ENCODE results near the gene MAPK8IP3.

DNA sequence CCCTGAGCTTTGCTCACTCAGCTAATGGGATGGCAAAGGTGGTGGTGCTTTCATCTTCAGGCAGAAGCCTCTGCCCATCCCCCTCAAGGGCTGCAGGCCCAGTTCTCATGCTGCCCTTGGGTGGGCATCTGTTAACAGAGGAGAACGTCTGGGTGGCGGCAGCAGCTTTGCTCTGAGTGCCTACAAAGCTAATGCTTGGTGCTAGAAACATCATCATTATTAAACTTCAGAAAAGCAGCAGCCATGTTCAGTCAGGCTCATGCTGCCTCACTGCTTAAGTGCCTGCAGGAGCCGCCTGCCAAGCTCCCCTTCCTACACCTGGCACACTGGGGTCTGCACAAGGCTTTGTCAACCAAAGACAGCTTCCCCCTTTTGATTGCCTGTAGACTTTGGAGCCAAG is 5.7 kb upstream of the MAPK8IP3 start:
- TF ChIP-seq EZH2 (IDR thresholded peaks at IDR 0.05) (no peak), EZH2phosphoT487 (IDR thresholded peaks at IDR 0.05) (no peak)
- TF ChIP-seq, protein P1, sequence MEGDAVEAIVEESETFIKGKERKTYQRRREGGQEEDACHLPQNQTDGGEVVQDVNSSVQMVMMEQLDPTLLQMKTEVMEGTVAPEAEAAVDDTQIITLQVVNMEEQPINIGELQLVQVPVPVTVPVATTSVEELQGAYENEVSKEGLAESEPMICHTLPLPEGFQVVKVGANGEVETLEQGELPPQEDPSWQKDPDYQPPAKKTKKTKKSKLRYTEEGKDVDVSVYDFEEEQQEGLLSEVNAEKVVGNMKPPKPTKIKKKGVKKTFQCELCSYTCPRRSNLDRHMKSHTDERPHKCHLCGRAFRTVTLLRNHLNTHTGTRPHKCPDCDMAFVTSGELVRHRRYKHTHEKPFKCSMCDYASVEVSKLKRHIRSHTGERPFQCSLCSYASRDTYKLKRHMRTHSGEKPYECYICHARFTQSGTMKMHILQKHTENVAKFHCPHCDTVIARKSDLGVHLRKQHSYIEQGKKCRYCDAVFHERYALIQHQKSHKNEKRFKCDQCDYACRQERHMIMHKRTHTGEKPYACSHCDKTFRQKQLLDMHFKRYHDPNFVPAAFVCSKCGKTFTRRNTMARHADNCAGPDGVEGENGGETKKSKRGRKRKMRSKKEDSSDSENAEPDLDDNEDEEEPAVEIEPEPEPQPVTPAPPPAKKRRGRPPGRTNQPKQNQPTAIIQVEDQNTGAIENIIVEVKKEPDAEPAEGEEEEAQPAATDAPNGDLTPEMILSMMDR (IDR thresholded peaks at IDR 0.05): no peak

Data from neural progenitor cell (in vitro differentiated cells).